GM23338 (cell line): ENCODE measurements around the gene CSNK2B. TPM values are rescaled to one million over a fixed set of nuclear protein-coding genes. Genes with fewer than 3 reads are reported as not detected.
A peak's percentile ranks its signal among the peaks of the same experiment; 100 is the strongest.

ENCODE experiments used
- ATAC-seq: fragments of 200-7000 bp; cut with Tn5 transposase; 3 replicates; pipeline ENCODE4 v1.9.1; 2020
- DNase-seq: peaks from one replicate; pipeline ENCODE4 v3.0.0-alpha.2; 2015; ENCODE audit warnings: low spot score
- H2AFZ ChIP-seq: fragments of 200-600 bp; sonication (generic); 2 replicates; pipeline ENCODE4 v1.8.0; 2016; ENCODE audit warnings: antibody characterized with exemption, mild to moderate bottlenecking, moderate library complexity
- H3F3A ChIP-seq: fragments of 200-600 bp; sonication (generic); replicated peaks from 2 replicates; pipeline ENCODE4 v1.8.0; 2017; ENCODE audit warnings: antibody characterized with exemption, mixed run types, low read depth
- H3K27ac ChIP-seq: fragments of 200-600 bp; sonication (generic); 2 replicates; pipeline ENCODE4 v1.6.1; 2016; ENCODE audit warnings: low read depth
- H3K27me3 ChIP-seq: fragments of 200-600 bp; sonication (generic); 2 replicates; pipeline ENCODE4 v1.8.0; 2016; ENCODE audit warnings: mild to moderate bottlenecking, mixed run types, moderate library complexity; ENCODE audit not compliant: insufficient read depth
- H3K36me3 ChIP-seq: fragments of 200-600 bp; sonication (generic); 2 replicates; pipeline ENCODE4 v1.8.0; 2016; ENCODE audit warnings: mild to moderate bottlenecking; ENCODE audit not compliant: insufficient read depth
- H3K4me1 ChIP-seq: fragments of 200-600 bp; sonication (generic); 2 replicates; pipeline ENCODE4 v1.8.0; 2016; ENCODE audit warnings: mild to moderate bottlenecking, moderate library complexity; ENCODE audit not compliant: insufficient read depth
- H3K4me2 ChIP-seq: fragments of 200-600 bp; sonication (generic); 2 replicates; pipeline ENCODE4 v1.7.1; 2017; ENCODE audit warnings: mixed run types
- H3K4me3 ChIP-seq: fragments of 200-600 bp; sonication (generic); 2 replicates; pipeline ENCODE4 v1.6.1; 2016; ENCODE audit warnings: mixed run types
- H3K79me2 ChIP-seq: fragments of 200-600 bp; sonication (generic); replicated peaks from 2 replicates; pipeline ENCODE4 v1.8.0; 2017; ENCODE audit warnings: mild to moderate bottlenecking; ENCODE audit not compliant: insufficient read depth
- H3K9me2 ChIP-seq: fragments of 200-600 bp; sonication (generic); 2 replicates; pipeline ENCODE4 v1.8.0; 2017; ENCODE audit not compliant: insufficient read depth
- H4K20me1 ChIP-seq: fragments of 200-600 bp; sonication (generic); replicated peaks from 2 replicates; pipeline ENCODE4 v1.8.0; 2017; ENCODE audit warnings: mild to moderate bottlenecking; ENCODE audit not compliant: insufficient read depth
- H3K27ac Mint-ChIP-seq: 2 replicates; pipeline ENCODE4 v1.8.0; 2020; ENCODE audit warnings: inconsistent platforms, mild to moderate bottlenecking, moderate library complexity, mixed read lengths
- H3K27me3 Mint-ChIP-seq: 3 replicates; pipeline ENCODE4 v1.8.0; 2022; ENCODE audit warnings: low read depth, mild to moderate bottlenecking, moderate library complexity, mixed read lengths, inconsistent platforms; ENCODE audit not compliant: insufficient read depth, poor library complexity
- H3K36me3 Mint-ChIP-seq: 3 replicates; pipeline ENCODE4 v1.8.0; 2021; ENCODE audit warnings: low read depth, mild to moderate bottlenecking, inconsistent platforms, moderate library complexity, mixed read lengths
- H3K4me1 Mint-ChIP-seq: 3 replicates; pipeline ENCODE4 v1.8.0; 2020; ENCODE audit warnings: mild to moderate bottlenecking, inconsistent platforms, mixed read lengths
- H3K4me3 Mint-ChIP-seq: 3 replicates; pipeline ENCODE4 v1.8.0; 2021; ENCODE audit warnings: moderate library complexity, mild to moderate bottlenecking, inconsistent platforms, mixed read lengths
- H3K9me3 Mint-ChIP-seq: 3 replicates; pipeline ENCODE4 v1.8.0; 2020; ENCODE audit warnings: moderate library complexity, mild to moderate bottlenecking, inconsistent platforms, mixed read lengths
- CREB1 ChIP-seq: fragments of 250-450 bp; sonication (Bioruptor Pico); IDR thresholded peaks from 2 replicates; pipeline ENCODE4 v1.5.0; 2020; ENCODE audit warnings: low read depth, mild to moderate bottlenecking, moderate library complexity
- EZH2phosphoT487 ChIP-seq: fragments of 200-600 bp; sonication (generic); IDR thresholded peaks from one replicate; pipeline ENCODE4 v1.8.1; 2018; ENCODE audit warnings: antibody characterized with exemption; ENCODE audit not compliant: unreplicated experiment
- JUNB ChIP-seq: IDR thresholded peaks from one replicate; pipeline ENCODE4 v1.6.1; 2016; ENCODE audit warnings: antibody characterized with exemption; ENCODE audit not compliant: unreplicated experiment
- NANOG ChIP-seq: IDR thresholded peaks from 2 replicates; pipeline ENCODE4 v1.6.1; 2016; ENCODE audit warnings: antibody characterized with exemption, borderline replicate concordance
- STAT1 ChIP-seq: IDR thresholded peaks from one replicate; pipeline ENCODE4 v1.6.1; 2016; ENCODE audit warnings: antibody characterized with exemption; ENCODE audit not compliant: unreplicated experiment
- ZNF114 ChIP-seq: fragments of 250-450 bp; sonication (Bioruptor Pico); IDR thresholded peaks from 2 replicates; pipeline ENCODE4 v1.5.0; 2020; ENCODE audit warnings: mild to moderate bottlenecking, moderate library complexity
- ZNF331 ChIP-seq: fragments of 250-450 bp; sonication (Bioruptor Pico); IDR thresholded peaks from 2 replicates; pipeline ENCODE4 v1.5.0; 2020; ENCODE audit warnings: low read depth, mild to moderate bottlenecking, moderate library complexity
- polyA plus RNA-seq: library from polyadenylated mRNA; unstranded; fragments of >200 nt; fragmentation: Nextera tagmentation; extraction: Ambion mirVana; gene quantifications from 2 replicates; pipeline ENCODE4 v1.2.1, GENCODE V29; 2016
- total RNA-seq: library from RNA; depleted of rRNA; stranded (reverse); fragments of >200 nt; shearing (Covaris generic); gene quantifications from 2 replicates; pipeline ENCODE4 v1.2.3, GENCODE V29; 2014
- TF ChIP-seq, protein P1 (sequence below): IDR thresholded peaks from one replicate; pipeline ENCODE4 v1.6.1; 2018; ENCODE audit warnings: antibody characterized with exemption; ENCODE audit not compliant: unreplicated experiment
- TF ChIP-seq, protein P2 (sequence below): fragments of 250-450 bp; sonication (Bioruptor Pico); IDR thresholded peaks from 2 replicates; pipeline ENCODE4 v1.5.0; 2020; ENCODE audit warnings: mild to moderate bottlenecking, moderate library complexity
- TF ChIP-seq, protein P3 (sequence below): IDR thresholded peaks from 2 replicates; pipeline ENCODE4 v1.6.1; 2016; ENCODE audit warnings: antibody characterized with exemption
- TF ChIP-seq, protein P4 (sequence below), 2 experiments: fragments of 200-600 bp in 1 of 2; sonication (generic) in 1 of 2; conservative IDR thresholded peaks; 2 replicates each; pipeline versions ENCODE4 v1.5.1 to v1.6.1; 2016 to 2017; ENCODE audit warnings: antibody characterized with exemption in 2 of 2, low read depth in 2 of 2, mild to moderate bottlenecking in 2 of 2, moderate library complexity in 1 of 2

Gene CSNK2B
- total and polyA plus RNA-seq, 2 experiments from 2014 or later: 260 to 271 TPM

DNA sequence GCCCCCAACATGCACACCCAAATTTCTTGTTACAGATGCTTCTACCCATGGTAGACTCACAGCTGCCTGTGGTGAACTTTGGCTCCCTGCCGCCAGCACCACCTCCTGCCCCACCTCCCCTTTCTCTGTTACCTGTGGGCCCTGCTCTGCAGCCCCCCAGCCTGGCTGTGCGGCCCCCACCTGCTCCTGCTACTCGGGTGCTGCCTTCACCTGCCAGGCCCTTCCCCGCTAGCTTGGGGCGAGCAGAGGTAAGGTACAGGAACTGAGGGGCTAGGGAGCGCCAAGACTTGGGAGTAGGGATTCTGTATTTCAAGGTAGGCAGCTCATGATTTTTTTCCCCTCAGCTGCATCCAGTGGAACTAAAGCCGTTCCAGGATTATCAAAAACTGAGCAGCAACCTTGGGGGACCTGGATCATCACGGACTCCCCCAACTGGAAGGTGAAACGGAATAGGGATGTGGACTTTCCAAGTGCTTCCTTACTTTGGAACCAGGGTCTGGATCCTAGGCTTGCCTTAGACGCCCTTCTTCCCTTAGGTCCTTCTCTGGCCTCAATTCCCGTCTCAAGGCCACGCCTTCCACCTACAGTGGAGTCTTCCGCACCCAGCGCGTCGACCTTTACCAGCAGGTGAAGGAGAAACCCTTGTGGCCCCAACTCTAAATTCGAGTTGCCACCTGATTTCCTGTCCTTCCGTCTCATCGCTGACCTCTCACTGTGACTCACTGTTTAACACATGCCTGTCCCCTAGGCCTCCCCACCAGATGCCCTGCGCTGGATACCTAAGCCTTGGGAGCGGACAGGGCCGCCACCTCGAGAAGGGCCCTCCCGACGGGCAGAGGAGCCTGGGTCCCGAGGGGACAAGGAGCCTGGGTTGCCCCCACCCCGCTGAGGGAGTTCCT is 28.9 kb upstream of the CSNK2B start:
- Mint-ChIP-seq H3K27me3 (peaks cover 6% of the 10 kb centered on the region), H3K27ac (no peak overlapping the region), H3K4me1 (no peaks in the 10 kb centered on the region), H3K36me3 (peaks cover 92% of the 10 kb centered on the region), H3K9me3 (no peaks in the 10 kb centered on the region), H3K4me3 (no peak overlapping the region)
- Histone ChIP-seq H3K9me2 (no peaks in the 10 kb centered on the region), H3K4me2 (no peak overlapping the region), H3K36me3 (peaks cover 65% of the 10 kb centered on the region), H2AFZ (no peak overlapping the region), H3K27ac (no peak overlapping the region), H3F3A (peaks cover 72% of the 10 kb centered on the region), H3K27me3 (no peaks in the 10 kb centered on the region), H3K79me2 (no peaks in the 10 kb centered on the region), H3K4me3 (no peak overlapping the region), H4K20me1 (peaks cover 33% of the 10 kb centered on the region), H3K4me1 (no peaks in the 10 kb centered on the region)
- TF ChIP-seq, protein P1, sequence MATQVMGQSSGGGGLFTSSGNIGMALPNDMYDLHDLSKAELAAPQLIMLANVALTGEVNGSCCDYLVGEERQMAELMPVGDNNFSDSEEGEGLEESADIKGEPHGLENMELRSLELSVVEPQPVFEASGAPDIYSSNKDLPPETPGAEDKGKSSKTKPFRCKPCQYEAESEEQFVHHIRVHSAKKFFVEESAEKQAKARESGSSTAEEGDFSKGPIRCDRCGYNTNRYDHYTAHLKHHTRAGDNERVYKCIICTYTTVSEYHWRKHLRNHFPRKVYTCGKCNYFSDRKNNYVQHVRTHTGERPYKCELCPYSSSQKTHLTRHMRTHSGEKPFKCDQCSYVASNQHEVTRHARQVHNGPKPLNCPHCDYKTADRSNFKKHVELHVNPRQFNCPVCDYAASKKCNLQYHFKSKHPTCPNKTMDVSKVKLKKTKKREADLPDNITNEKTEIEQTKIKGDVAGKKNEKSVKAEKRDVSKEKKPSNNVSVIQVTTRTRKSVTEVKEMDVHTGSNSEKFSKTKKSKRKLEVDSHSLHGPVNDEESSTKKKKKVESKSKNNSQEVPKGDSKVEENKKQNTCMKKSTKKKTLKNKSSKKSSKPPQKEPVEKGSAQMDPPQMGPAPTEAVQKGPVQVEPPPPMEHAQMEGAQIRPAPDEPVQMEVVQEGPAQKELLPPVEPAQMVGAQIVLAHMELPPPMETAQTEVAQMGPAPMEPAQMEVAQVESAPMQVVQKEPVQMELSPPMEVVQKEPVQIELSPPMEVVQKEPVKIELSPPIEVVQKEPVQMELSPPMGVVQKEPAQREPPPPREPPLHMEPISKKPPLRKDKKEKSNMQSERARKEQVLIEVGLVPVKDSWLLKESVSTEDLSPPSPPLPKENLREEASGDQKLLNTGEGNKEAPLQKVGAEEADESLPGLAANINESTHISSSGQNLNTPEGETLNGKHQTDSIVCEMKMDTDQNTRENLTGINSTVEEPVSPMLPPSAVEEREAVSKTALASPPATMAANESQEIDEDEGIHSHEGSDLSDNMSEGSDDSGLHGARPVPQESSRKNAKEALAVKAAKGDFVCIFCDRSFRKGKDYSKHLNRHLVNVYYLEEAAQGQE: no peak
- no peak for TF ChIP-seq CREB1 (CRISPR knock-in tag)
- TF ChIP-seq JUNB: no peak
- TF ChIP-seq ZNF331 (CRISPR knock-in tag): no peak
- no peak for TF ChIP-seq ZNF114 (CRISPR knock-in tag)
- TF ChIP-seq, protein P2, sequence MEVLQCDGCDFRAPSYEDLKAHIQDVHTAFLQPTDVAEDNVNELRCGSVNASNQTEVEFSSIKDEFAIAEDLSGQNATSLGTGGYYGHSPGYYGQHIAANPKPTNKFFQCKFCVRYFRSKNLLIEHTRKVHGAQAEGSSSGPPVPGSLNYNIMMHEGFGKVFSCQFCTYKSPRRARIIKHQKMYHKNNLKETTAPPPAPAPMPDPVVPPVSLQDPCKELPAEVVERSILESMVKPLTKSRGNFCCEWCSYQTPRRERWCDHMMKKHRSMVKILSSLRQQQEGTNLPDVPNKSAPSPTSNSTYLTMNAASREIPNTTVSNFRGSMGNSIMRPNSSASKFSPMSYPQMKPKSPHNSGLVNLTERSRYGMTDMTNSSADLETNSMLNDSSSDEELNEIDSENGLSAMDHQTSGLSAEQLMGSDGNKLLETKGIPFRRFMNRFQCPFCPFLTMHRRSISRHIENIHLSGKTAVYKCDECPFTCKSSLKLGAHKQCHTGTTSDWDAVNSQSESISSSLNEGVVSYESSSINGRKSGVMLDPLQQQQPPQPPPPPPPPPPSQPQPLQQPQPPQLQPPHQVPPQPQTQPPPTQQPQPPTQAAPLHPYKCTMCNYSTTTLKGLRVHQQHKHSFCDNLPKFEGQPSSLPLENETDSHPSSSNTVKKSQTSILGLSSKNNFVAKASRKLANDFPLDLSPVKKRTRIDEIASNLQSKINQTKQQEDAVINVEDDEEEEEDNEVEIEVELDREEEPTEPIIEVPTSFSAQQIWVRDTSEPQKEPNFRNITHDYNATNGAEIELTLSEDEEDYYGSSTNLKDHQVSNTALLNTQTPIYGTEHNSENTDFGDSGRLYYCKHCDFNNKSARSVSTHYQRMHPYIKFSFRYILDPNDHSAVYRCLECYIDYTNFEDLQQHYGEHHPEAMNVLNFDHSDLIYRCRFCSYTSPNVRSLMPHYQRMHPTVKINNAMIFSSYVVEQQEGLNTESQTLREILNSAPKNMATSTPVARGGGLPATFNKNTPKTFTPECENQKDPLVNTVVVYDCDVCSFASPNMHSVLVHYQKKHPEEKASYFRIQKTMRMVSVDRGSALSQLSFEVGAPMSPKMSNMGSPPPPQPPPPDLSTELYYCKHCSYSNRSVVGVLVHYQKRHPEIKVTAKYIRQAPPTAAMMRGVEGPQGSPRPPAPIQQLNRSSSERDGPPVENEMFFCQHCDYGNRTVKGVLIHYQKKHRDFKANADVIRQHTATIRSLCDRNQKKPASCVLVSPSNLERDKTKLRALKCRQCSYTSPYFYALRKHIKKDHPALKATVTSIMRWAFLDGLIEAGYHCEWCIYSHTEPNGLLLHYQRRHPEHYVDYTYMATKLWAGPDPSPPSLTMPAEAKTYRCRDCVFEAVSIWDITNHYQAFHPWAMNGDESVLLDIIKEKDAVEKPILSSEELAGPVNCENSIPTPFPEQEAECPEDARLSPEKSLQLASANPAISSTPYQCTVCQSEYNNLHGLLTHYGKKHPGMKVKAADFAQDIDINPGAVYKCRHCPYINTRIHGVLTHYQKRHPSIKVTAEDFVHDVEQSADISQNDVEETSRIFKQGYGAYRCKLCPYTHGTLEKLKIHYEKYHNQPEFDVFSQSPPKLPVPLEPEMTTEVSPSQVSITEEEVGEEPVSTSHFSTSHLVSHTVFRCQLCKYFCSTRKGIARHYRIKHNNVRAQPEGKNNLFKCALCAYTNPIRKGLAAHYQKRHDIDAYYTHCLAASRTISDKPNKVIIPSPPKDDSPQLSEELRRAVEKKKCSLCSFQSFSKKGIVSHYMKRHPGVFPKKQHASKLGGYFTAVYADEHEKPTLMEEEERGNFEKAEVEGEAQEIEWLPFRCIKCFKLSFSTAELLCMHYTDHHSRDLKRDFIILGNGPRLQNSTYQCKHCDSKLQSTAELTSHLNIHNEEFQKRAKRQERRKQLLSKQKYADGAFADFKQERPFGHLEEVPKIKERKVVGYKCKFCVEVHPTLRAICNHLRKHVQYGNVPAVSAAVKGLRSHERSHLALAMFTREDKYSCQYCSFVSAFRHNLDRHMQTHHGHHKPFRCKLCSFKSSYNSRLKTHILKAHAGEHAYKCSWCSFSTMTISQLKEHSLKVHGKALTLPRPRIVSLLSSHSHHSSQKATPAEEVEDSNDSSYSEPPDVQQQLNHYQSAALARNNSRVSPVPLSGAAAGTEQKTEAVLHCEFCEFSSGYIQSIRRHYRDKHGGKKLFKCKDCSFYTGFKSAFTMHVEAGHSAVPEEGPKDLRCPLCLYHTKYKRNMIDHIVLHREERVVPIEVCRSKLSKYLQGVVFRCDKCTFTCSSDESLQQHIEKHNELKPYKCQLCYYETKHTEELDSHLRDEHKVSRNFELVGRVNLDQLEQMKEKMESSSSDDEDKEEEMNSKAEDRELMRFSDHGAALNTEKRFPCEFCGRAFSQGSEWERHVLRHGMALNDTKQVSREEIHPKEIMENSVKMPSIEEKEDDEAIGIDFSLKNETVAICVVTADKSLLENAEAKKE (CRISPR knock-in tag): no peak
- TF ChIP-seq, protein P3, sequence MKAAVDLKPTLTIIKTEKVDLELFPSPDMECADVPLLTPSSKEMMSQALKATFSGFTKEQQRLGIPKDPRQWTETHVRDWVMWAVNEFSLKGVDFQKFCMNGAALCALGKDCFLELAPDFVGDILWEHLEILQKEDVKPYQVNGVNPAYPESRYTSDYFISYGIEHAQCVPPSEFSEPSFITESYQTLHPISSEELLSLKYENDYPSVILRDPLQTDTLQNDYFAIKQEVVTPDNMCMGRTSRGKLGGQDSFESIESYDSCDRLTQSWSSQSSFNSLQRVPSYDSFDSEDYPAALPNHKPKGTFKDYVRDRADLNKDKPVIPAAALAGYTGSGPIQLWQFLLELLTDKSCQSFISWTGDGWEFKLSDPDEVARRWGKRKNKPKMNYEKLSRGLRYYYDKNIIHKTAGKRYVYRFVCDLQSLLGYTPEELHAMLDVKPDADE: no peak
- TF ChIP-seq STAT1: no peak
- TF ChIP-seq, protein P4, sequence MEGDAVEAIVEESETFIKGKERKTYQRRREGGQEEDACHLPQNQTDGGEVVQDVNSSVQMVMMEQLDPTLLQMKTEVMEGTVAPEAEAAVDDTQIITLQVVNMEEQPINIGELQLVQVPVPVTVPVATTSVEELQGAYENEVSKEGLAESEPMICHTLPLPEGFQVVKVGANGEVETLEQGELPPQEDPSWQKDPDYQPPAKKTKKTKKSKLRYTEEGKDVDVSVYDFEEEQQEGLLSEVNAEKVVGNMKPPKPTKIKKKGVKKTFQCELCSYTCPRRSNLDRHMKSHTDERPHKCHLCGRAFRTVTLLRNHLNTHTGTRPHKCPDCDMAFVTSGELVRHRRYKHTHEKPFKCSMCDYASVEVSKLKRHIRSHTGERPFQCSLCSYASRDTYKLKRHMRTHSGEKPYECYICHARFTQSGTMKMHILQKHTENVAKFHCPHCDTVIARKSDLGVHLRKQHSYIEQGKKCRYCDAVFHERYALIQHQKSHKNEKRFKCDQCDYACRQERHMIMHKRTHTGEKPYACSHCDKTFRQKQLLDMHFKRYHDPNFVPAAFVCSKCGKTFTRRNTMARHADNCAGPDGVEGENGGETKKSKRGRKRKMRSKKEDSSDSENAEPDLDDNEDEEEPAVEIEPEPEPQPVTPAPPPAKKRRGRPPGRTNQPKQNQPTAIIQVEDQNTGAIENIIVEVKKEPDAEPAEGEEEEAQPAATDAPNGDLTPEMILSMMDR (conservative IDR thresholded peaks at IDR 0.05; ENCODE audit: low read depth in 2 of 2): no peak
- no peak for TF ChIP-seq NANOG
- no peak for TF ChIP-seq EZH2phosphoT487
- DNase-seq (no peak), ATAC-seq (peak; percentile 9)
